ENCODE data around the gene PSMC4. TPM values are rescaled to one million over a fixed set of nuclear protein-coding genes. Genes with fewer than 3 reads are reported as not detected.

Gene PSMC4
- total RNA-seq, 4 donors from 2014 or later = 78.0 to 92.5 (median 87.7) TPM

DNA sequence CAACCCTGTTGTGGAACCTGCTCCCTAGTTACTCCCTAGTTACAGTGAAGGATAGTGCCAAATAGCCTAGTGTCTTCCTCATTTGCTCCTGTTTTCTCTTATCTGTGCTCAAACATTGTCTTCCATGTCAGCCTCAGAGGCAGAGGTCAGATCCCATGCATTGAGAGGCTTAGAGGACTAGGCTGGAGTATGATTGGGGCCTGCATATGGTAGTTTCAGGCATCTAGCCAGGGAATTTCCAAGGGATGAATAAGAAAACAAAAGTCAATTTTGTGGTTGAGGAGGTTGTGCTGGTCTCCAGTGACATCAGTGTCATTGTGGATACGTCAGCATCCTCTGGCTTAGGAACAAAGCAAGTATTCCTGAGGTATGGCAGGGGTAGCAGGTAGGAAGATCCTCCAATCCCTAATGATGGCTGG, 35.3 kb downstream of the PSMC4 start:
- intact Hi-C loops (cut with DNase I; ENCODE audit: low total_unique reads) = no loop called here
- no peak for TF ChIP-seq POLR2A (IDR thresholded peaks at IDR 0.05)
- TF ChIP-seq, protein P1, sequence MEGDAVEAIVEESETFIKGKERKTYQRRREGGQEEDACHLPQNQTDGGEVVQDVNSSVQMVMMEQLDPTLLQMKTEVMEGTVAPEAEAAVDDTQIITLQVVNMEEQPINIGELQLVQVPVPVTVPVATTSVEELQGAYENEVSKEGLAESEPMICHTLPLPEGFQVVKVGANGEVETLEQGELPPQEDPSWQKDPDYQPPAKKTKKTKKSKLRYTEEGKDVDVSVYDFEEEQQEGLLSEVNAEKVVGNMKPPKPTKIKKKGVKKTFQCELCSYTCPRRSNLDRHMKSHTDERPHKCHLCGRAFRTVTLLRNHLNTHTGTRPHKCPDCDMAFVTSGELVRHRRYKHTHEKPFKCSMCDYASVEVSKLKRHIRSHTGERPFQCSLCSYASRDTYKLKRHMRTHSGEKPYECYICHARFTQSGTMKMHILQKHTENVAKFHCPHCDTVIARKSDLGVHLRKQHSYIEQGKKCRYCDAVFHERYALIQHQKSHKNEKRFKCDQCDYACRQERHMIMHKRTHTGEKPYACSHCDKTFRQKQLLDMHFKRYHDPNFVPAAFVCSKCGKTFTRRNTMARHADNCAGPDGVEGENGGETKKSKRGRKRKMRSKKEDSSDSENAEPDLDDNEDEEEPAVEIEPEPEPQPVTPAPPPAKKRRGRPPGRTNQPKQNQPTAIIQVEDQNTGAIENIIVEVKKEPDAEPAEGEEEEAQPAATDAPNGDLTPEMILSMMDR (IDR thresholded peaks at IDR 0.05) = no peak
- 50 to 74% methylated on average over 1 of the region's 1 CpG for WGBS, 2 donors

DNA sequence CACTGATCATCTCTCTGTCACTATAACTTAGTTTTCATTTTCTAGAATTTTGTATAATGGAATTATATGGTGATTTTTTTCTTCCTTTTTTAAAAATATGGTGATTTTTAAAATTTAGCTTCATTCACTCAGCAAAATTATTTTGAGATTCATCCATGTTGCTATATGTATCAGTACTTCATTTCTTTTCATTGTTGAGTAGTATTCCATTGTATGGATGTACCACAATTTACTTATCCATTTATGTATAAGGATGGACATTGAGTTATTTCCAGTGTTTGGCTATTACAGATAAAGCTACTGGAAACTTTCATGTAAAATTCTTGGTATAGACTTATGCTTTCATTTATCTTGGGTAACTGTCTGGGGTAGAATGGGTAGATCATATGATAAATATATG, 38.7 kb downstream of the PSMC4 start:
- no peak overlapping the region for H3K4me3 ChIP-seq (ENCODE audit: low read depth, poor library complexity, severe bottlenecking)
- intact Hi-C loops (cut with DNase I; ENCODE audit: low total_unique reads) = no loop called here
- TF ChIP-seq, protein P1 (IDR thresholded peaks at IDR 0.05) = no peak
- no peak for TF ChIP-seq POLR2A (IDR thresholded peaks at IDR 0.05)
- no peak for DNase-seq (ENCODE audit: low spot score in 2 of 2)

More for the DNA sequence above, 35.3 kb downstream of the PSMC4 start:
- no peak for DNase-seq (ENCODE audit: low spot score in 2 of 2)
- no peak overlapping the region for H3K4me3 ChIP-seq (ENCODE audit: low read depth, poor library complexity, severe bottlenecking)

DNA sequence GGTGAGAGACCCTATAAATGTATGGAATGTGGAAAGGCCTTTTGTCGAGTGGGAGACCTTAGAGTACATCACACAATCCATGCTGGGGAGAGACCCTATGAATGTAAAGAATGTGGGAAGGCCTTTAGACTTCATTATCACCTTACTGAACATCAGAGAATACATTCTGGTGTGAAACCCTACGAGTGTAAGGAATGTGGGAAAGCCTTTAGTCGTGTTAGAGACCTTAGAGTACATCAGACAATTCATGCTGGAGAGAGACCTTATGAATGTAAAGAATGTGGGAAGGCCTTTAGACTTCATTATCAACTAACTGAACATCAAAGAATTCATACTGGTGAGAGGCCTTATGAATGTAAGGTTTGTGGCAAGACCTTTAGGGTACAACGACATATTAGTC, 43.0 kb downstream of the PSMC4 start:
- intact Hi-C loops (cut with DNase I; ENCODE audit: low total_unique reads) = no loop called here
- no peak for DNase-seq (ENCODE audit: low spot score in 2 of 2)
- no peak overlapping the region for H3K4me3 ChIP-seq (ENCODE audit: low read depth, poor library complexity, severe bottlenecking)
- 95 to 97% methylated on average over 4 of the region's 4 CpGs for WGBS, 2 donors
- TF ChIP-seq, protein P1 (IDR thresholded peaks at IDR 0.05) = no peak
- TF ChIP-seq POLR2A (IDR thresholded peaks at IDR 0.05) = no peak

DNA sequence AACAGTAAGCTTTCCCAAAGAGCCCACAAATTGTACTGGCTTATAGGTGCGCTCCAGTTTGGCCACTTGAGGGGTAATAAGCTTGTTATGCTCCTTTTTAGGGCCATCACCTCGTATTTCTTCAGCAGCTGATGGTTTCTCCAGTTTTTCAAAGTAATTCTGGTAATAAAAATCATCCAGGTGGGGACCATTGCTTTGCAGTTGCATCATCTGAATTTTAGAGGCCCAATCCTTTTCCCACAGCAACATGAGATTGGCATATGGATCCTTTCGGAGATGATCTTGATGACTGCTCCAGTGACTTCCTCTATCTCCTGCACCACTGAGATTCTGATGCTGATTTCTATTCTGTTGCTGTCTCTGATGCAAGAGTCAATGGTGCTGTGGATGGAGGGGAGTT, 53.0 kb downstream of the PSMC4 start:
- no peak overlapping the region for H3K4me3 ChIP-seq (ENCODE audit: low read depth, poor library complexity, severe bottlenecking)
- TF ChIP-seq, protein P1 (IDR thresholded peaks at IDR 0.05) = no peak
- TF ChIP-seq POLR2A (IDR thresholded peaks at IDR 0.05) = no peak
- intact Hi-C loops (cut with DNase I; ENCODE audit: low total_unique reads) = no loop called here
- DNase-seq (ENCODE audit: low spot score in 2 of 2) = no peak
- WGBS, 2 donors = 85 to 92% methylated on average over 3 of the region's 3 CpGs

DNA sequence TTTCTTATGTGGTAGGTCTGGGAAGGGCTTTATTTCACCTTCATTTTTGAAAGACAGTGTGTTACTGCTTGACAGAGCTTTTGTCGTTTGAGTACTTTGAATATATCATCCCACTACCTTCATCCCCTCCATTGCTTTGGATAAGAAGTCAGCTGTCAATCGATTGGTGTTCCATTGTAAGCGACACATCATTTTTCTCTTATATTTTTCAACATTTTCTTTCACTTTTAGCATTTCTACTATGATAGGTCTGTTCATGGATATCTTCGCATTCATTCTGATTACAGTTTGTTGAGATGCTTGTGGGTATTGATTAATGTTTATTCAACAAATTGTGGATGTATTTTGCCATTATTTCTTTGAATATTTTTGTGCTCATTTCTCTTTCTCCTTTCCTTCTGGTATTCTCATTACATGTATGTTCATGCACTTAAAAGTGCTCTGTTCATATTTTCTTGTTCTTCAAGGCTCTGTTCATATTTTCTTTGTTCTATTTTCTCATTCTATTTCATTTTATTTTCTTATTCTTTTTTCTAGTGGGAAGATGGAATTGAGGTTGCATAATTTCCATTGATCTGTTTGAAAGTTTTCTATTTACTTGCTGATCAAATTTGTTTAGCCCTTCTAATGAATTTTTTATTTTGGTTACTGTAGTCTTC, 55.1 kb downstream of the PSMC4 start:
- 81 to 93% methylated on average over 4 of the region's 4 CpGs for WGBS, 2 donors
- intact Hi-C loops (cut with DNase I; ENCODE audit: low total_unique reads) = no loop called here
- H3K4me3 ChIP-seq (ENCODE audit: low read depth, poor library complexity, severe bottlenecking) = no peak overlapping the region
- TF ChIP-seq POLR2A (IDR thresholded peaks at IDR 0.05) = no peak
- TF ChIP-seq, protein P1 (IDR thresholded peaks at IDR 0.05) = no peak
- no peak for DNase-seq (ENCODE audit: low spot score in 2 of 2)

DNA sequence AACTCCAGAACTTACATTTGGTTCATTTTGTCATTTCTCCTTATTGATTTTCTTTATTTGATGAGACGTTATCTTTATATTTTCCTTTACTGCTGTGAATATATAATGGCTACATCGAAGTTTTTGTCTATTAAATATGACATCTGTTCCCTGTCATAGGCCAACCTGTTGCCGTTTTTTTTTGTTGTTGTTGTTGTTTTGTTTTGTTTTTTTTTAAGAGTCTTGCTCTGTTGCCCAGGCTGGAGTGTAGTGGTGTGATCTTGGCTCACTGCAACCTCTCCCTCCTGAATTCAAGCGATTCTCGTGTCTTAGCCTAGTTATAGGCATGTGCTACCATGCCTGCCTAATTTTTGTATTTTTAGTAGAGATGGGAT, 55.6 kb downstream of the PSMC4 start:
- no peak for TF ChIP-seq POLR2A (IDR thresholded peaks at IDR 0.05)
- TF ChIP-seq, protein P1 (IDR thresholded peaks at IDR 0.05) = no peak
- DNase-seq (ENCODE audit: low spot score in 2 of 2) = no peak
- H3K4me3 ChIP-seq (ENCODE audit: low read depth, poor library complexity, severe bottlenecking) = no peak overlapping the region
- 78 to 98% methylated on average over 5 of the region's 5 CpGs for WGBS, 2 donors
- intact Hi-C loops (cut with DNase I; ENCODE audit: low total_unique reads) = no loop called here

Data from lower leg skin (tissue), 4 donors.